Endothelial cell of umbilical vein (primary cell): ENCODE measurements around the gene ACHE. TPM values are rescaled to one million over a fixed set of nuclear protein-coding genes. Genes with fewer than 3 reads are reported as not detected.

ENCODE experiments used
- BruUV-seq: library from RNA; stranded (reverse); fragments of 400-500 nt; replicated peaks from 2 replicates; lab custom pipeline; 2021; lab: Mats Ljungman, UMichigan
- CTCF ChIA-PET: fragments of 300-600, 350-600 bp; sonication (Branson Sonifier 250); formaldehyde crosslinking; loops from one replicate; lab custom pipeline; 2021; ENCODE audit warnings: antibody characterized with exemption, inconsistent platforms; lab: Charles Lee
- POLR2A ChIA-PET: fragments of 300-600, 350-600 bp; sonication (Branson Sonifier 250); formaldehyde crosslinking; loops from one replicate; lab custom pipeline; 2021; ENCODE audit warnings: antibody characterized with exemption, inconsistent platforms; lab: Charles Lee
- DNase-seq: peaks from one replicate; pipeline ENCODE4 v3.0.0-alpha.2; 2011; ENCODE audit warnings: low read depth, low spot score
- FAIRE-seq: peaks from 2 replicates; lab custom pipeline; 2011; peaks lifted over from hg19 to GRCh38; lab: Jason Lieb, UNC
- H2AFZ ChIP-seq: 2 replicates; pipeline ENCODE4 v1.6.0; 2012; ENCODE audit warnings: low read depth, low read length, control low read depth, inconsistent platforms
- H3K27ac ChIP-seq: 2 replicates; pipeline ENCODE4 v1.5.1; 2011; ENCODE audit warnings: low read depth, mild to moderate bottlenecking, control low read depth, low read length, moderate library complexity; ENCODE audit not compliant: insufficient read depth
- H3K27me3 ChIP-seq, 2 experiments: 2 replicates each; pipeline versions ENCODE4 v1.6.0 to v1.6.1; 2011; ENCODE audit warnings: low read length in 2 of 2, mixed read lengths in 1 of 2; ENCODE audit not compliant: control insufficient read depth in 2 of 2, insufficient read depth in 2 of 2
- H3K36me3 ChIP-seq, 2 experiments: 2 replicates in 1 of 2; 3 replicates in 1 of 2; pipeline ENCODE4 v1.5.1; 2011; ENCODE audit warnings: low read length in 2 of 2, mild to moderate bottlenecking in 1 of 2, moderate library complexity in 1 of 2; ENCODE audit not compliant: control insufficient read depth in 2 of 2, insufficient read depth in 2 of 2; ENCODE audit errors: extremely low read depth in 1 of 2
- H3K4me1 ChIP-seq: 3 replicates; pipeline ENCODE4 v1.5.1; 2011; ENCODE audit warnings: mild to moderate bottlenecking, low read length; ENCODE audit not compliant: control insufficient read depth, insufficient read depth; ENCODE audit errors: extremely low read depth
- H3K4me2 ChIP-seq: 2 replicates; pipeline ENCODE4 v1.6.1; 2011; ENCODE audit warnings: low read length, control low read depth, mixed read lengths; ENCODE audit not compliant: insufficient read depth
- H3K4me3 ChIP-seq, 3 experiments: fragments of 200-600 bp in 1 of 3; sonication (generic), shearing (Covaris generic) in 1 of 3; replicated peaks in 1 of 3; 2 replicates each; pipeline ENCODE4 v1.5.1; 2011 to 2016; ENCODE audit warnings: control low read depth in 3 of 3, low read length in 3 of 3, mild to moderate bottlenecking in 2 of 3, inconsistent platforms in 1 of 3, low read depth in 1 of 3, moderate library complexity in 1 of 3; ENCODE audit not compliant: insufficient read depth in 1 of 3
- H3K79me2 ChIP-seq: 2 replicates; pipeline ENCODE4 v1.6.0; 2012; ENCODE audit warnings: low read length, inconsistent platforms; ENCODE audit not compliant: control insufficient read depth, insufficient read depth
- H3K9ac ChIP-seq: replicated peaks from 2 replicates; pipeline ENCODE3; 2011; ENCODE audit warnings: low read length, control low read depth; ENCODE audit not compliant: insufficient read depth; ENCODE audit errors: extremely low read depth
- H3K9me1 ChIP-seq: replicated peaks from 3 replicates; pipeline ENCODE4 v1.6.0; 2011; ENCODE audit warnings: mild to moderate bottlenecking, low read length; ENCODE audit not compliant: control insufficient read depth, insufficient read depth; ENCODE audit errors: extremely low read depth
- H3K9me3 ChIP-seq: replicated peaks from 2 replicates; pipeline ENCODE4 v1.5.1; 2012; ENCODE audit warnings: low read length, inconsistent platforms; ENCODE audit not compliant: control insufficient read depth, insufficient read depth
- H4K20me1 ChIP-seq: replicated peaks from 2 replicates; pipeline ENCODE3; 2011; ENCODE audit warnings: mild to moderate bottlenecking, low read length; ENCODE audit not compliant: control insufficient read depth, insufficient read depth; ENCODE audit errors: extremely low read depth
- EZH2 ChIP-seq: IDR thresholded peaks from 2 replicates; pipeline ENCODE4 v1.6.1; 2012; ENCODE audit warnings: borderline replicate concordance, low read depth, mild to moderate bottlenecking, moderate library complexity, low read length, inconsistent platforms; ENCODE audit not compliant: severe bottlenecking
- FOS ChIP-seq: IDR thresholded peaks from 2 replicates; pipeline ENCODE4 v1.6.1; 2011; ENCODE audit warnings: mild to moderate bottlenecking, low read length, moderate library complexity, borderline replicate concordance; ENCODE audit not compliant: insufficient read depth
- GATA2 ChIP-seq: IDR thresholded peaks from 2 replicates; pipeline ENCODE4 v1.7.0; 2011; ENCODE audit warnings: low read depth, mild to moderate bottlenecking, moderate library complexity, mixed read lengths, low read length; ENCODE audit not compliant: insufficient read length, insufficient read depth
- JUN ChIP-seq: IDR thresholded peaks from 2 replicates; pipeline ENCODE4 v1.6.1; 2011; ENCODE audit warnings: borderline replicate concordance, low read depth; ENCODE audit not compliant: insufficient read length, insufficient read depth
- MYC ChIP-seq: IDR thresholded peaks from one replicate; pipeline ENCODE4 v1.6.1; 2011; ENCODE audit warnings: mild to moderate bottlenecking, low read depth, low read length
- POLR2A ChIP-seq: IDR thresholded peaks from 2 replicates; pipeline ENCODE4 v1.6.1; 2012; ENCODE audit warnings: low read depth, mild to moderate bottlenecking, control low read depth, low read length
- POLR2AphosphoS5 ChIP-seq: IDR thresholded peaks from 2 replicates; pipeline ENCODE4 v1.6.1; 2012; ENCODE audit warnings: low read depth, mild to moderate bottlenecking, control low read depth, low read length, moderate library complexity; ENCODE audit not compliant: insufficient read depth
- dilution Hi-C: fragments of 300-500 bp; cut with MboI; formaldehyde crosslinking; loops from one replicate; pipeline ENCODE4 v1.15.0; 2019; ENCODE audit warnings: low sequenced_read_pairs; ENCODE audit not compliant: extremely low pct_ligation_motif_present
- intact Hi-C: fragments of 100-400 bp; cut with micrococcal nuclease; formaldehyde crosslinking; loops from one replicate; pipeline ENCODE4 v1.10.0; 2022
- polyA plus RNA-seq, 4 experiments: library from polyadenylated mRNA; depleted of rRNA in 3 of 4; stranded (reverse) in 3 of 4; unstranded in 1 of 4; fragments of >200 nt; gene quantifications; 2 replicates each; pipeline versions ENCODE4 v1.2.1 to v1.2.3, GENCODE V29; 2011 to 2012; ENCODE audit warnings: missing spikeins in 1 of 4
- total RNA-seq: library from RNA; stranded (reverse); gene quantifications from 2 replicates; pipeline ENCODE4 v1.2.3, GENCODE V29; 2021
- TF ChIP-seq, protein P1 (sequence below): IDR thresholded peaks from 2 replicates; pipeline ENCODE4 v1.6.1; 2011; ENCODE audit not compliant: insufficient read depth, insufficient read length
- TF ChIP-seq, protein P2 (sequence below), 2 donors: IDR thresholded peaks; 1 replicate in 1 of 2; 2 replicates in 1 of 2; pipeline ENCODE4 v1.5.1; 2011; ENCODE audit warnings: low read length in 2 of 2, mild to moderate bottlenecking in 2 of 2, moderate library complexity in 2 of 2, control low read depth in 1 of 2, inconsistent platforms in 1 of 2, low read depth in 1 of 2; ENCODE audit not compliant: insufficient read depth in 1 of 2; ENCODE audit errors: extremely low read depth in 1 of 2

ACHE gene
- total and polyA plus RNA-seq, 2 donors (not counting 3 experiments of a cell fraction or from before 2014, with no cell fraction given): 0.18 to 0.28 TPM

DNA sequence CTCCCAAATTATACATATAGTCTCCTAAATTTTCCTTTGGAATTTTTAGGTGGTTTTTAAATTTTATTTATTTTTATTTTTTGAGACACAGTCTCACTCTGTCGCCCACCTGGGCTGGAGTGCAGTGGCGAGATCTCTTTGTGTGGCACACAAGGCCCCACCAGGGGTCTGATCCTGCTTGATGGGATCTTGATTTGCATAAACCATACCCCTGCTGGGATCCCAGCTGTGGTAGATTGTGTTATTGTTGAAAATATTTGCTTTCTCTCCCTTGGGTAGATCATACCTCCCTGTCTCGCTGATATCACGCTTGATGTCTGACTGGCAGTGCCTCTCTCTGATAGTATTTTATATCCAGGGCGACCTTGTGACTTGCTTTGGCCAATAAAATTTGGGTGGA lies 48.0 kb upstream of the ACHE start:
- POLR2A ChIA-PET: no interaction called here
- H3K4me3 ChIP-seq: no peak overlapping the region
- TF ChIP-seq EZH2: no peak
- no peak for TF ChIP-seq JUN
- no peak for TF ChIP-seq POLR2A
- TF ChIP-seq MYC: no peak
- no peak for TF ChIP-seq GATA2
- TF ChIP-seq POLR2AphosphoS5: no peak
- TF ChIP-seq, protein P1, sequence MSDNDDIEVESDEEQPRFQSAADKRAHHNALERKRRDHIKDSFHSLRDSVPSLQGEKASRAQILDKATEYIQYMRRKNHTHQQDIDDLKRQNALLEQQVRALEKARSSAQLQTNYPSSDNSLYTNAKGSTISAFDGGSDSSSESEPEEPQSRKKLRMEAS: no peak
- TF ChIP-seq, protein P2, sequence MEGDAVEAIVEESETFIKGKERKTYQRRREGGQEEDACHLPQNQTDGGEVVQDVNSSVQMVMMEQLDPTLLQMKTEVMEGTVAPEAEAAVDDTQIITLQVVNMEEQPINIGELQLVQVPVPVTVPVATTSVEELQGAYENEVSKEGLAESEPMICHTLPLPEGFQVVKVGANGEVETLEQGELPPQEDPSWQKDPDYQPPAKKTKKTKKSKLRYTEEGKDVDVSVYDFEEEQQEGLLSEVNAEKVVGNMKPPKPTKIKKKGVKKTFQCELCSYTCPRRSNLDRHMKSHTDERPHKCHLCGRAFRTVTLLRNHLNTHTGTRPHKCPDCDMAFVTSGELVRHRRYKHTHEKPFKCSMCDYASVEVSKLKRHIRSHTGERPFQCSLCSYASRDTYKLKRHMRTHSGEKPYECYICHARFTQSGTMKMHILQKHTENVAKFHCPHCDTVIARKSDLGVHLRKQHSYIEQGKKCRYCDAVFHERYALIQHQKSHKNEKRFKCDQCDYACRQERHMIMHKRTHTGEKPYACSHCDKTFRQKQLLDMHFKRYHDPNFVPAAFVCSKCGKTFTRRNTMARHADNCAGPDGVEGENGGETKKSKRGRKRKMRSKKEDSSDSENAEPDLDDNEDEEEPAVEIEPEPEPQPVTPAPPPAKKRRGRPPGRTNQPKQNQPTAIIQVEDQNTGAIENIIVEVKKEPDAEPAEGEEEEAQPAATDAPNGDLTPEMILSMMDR (IDR thresholded peaks at IDR 0.05; ENCODE audit: extremely low read depth in 1 of 2, insufficient read depth in 1 of 2, low read depth in 1 of 2, low read length in 2 of 2): no peak
- no peak for TF ChIP-seq FOS
- H3K27me3 ChIP-seq: peaks cover 0 to 6% of the 10 kb centered on the region in 2 experiments
- BruUV-seq: no TSS peak
- H3K79me2 ChIP-seq: no peaks in the 10 kb centered on the region
- H3K9me1 ChIP-seq: no peaks in the 10 kb centered on the region
- no peak for DNase-seq
- H3K4me1 ChIP-seq: peaks cover 6% of the 10 kb centered on the region
- no peak overlapping the region for H3K9ac ChIP-seq
- intact Hi-C loops (no loop called here), dilution Hi-C loops (no loop called here)
- no peaks in the 10 kb centered on the region for H3K9me3 ChIP-seq
- FAIRE-seq: no peak
- CTCF ChIA-PET: no interaction called here
- H3K27ac ChIP-seq: no peak overlapping the region
- H2AFZ ChIP-seq: no peak overlapping the region
- no peaks in the 10 kb centered on the region for H4K20me1 ChIP-seq
- H3K36me3 ChIP-seq: no peaks in the 10 kb centered on the region
- no peak overlapping the region for H3K4me2 ChIP-seq
